Medulla oblongata (tissue), 1 donor: Measurements from ENCODE around the gene PNO1.
A peak's percentile ranks its signal among the peaks of the same experiment; 100 is the strongest.

Source experiments
- DNase-seq: peaks from one replicate; pipeline ENCODE4 v3.0.0-alpha.2; 2015; ENCODE audit errors: extremely low spot score

The PNO1 gene

DNA sequence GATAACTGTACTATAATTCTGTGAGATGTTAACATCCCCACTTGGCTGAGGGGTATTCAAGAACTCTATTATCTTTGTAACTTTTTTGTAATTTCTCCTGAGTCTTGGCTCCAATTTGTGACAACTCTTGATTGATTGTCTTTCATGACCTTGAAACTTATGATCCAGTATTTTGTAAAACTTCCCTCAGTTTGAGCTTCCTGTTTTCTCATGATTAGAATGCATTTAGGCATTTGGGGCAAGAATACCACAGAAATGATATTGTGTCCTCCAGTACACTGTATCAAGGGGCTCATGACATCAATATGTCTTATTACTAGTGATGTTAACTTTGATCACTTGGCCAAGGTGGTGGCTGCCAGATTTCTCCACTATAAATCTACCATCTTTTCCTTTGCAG lies 37.4 kb downstream of the PNO1 start:
- no peak for DNase-seq

DNA sequence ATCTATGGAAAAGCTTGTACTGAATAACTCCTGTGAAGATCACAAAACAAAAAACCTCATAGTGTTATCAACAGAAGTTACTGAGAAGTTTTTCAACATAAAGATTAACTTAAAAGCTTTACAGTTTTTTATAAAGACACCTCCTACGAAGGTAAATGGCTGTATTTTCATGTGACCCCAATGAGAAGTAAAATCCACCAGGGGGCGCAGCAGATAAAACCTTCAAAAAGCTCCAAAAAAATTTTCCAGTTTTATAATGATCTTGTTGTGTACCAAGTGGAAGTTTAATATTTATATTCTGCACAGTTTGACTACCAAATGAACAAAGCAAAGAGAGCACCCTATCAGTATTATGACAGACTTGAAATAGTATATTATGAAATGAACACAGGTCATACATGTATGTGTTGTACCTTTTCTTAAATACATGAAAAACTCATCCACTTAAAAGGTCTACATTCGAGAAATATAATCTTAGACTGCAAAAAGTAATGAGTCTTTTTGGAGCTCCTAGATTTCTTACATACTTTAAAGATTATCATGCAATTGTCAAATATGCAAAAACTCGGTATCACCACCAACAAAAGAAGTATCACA lies 38.5 kb downstream of the PNO1 start:
- peak; percentile 56 for DNase-seq

DNA sequence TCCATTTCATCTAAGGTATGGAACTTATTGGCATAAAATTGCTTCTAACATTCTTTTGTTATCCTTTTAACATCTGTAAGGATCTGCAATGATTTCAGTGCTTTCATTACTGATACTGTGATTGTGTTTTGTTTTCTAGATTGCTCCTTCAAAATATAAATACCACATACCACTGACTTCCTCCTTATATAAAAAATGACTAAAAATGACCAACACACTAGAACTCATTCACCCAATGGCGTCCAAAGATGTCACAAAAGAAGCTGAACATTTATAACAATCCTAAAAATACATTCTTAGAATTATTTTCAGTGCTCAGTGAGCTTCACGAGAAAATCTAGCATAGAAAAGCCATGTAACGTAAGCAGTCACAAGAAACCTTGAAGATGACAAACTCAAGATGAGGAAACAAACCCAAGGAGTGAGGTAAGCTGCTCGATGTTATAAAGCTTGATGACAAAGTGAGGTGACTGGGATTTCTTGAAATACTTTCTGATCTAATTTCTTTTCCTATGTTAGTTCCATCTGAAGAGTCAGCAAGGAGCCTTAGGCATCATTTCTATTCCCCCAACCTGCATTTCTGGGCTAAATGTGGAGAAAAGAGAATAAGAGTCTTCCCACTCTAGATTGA lies 42.6 kb downstream of the PNO1 start:
- no peak for DNase-seq

- DNase-seq: no peak
Observed at GRCh38 chr2:68203587-68203986, 45.9 kb downstream of the PNO1 start.

GRCh38 chr2:68206793-68207192 lies 49.1 kb downstream of the PNO1 start:
- DNase-seq: no peak

- DNase-seq: no peak
Observed at GRCh38 chr2:68214381-68214780, 56.7 kb downstream of the PNO1 start.

- DNase-seq: no peak
Observed at GRCh38 chr2:68216454-68217310, 59.0 kb downstream of the PNO1 start.

- DNase-seq: no peak
Observed at GRCh38 chr2:68217729-68218128, 60.0 kb downstream of the PNO1 start.

DNA sequence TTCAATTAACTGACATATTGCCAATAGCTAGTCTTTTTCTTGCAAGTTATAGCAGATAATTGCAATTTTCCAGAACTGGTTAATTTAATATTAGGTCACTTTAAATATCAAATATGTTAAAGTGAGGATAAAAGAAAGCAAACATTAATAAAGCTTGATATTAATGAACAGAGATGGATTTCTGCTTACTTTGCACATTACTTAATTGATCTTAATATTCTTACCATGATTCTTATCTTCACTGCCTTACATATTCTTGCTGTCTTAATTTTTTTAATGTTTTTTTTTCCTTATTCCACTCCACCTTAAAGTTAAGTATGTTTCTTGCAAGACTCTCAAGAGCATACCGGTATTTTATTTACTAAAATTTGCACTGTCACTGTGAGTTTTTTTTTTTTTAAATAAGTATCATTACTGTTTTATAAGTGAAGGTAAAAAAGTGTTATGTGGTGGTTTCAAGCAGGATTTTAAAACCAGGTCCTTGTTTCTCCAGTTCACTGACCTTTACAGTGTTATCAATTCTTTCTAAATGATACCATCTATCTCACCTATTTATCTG lies 60.7 kb downstream of the PNO1 start:
- no peak for DNase-seq

GRCh38 chr2:68222287-68222686 lies 64.6 kb downstream of the PNO1 start:
- DNase-seq: no peak

- DNase-seq: no peak
Observed at GRCh38 chr2:68223419-68223818, 65.7 kb downstream of the PNO1 start.

DNA sequence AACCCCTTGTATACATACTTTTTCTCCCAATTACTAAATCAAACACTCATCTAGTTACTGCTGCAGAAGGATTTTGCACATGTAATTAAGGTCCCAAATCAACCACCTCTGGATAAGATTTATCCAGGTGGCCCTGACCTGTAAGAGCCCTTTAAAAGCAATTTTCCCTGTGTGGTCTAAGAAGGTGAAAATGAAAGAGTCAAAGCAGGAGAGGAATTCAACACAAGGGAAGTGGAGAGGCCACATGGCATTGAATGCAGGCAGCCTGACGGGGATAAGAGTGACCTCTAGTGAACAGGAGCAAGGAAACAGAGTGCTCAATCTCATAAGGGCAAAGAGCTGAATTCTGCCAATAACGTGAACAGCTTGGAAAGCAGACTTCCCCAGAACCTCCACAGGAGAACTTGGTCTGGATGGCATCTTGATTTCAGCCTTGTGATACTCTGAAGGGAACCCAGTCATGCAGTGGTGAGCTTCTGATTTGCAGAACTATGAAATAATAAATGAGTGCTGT lies 67.5 kb downstream of the PNO1 start:
- peak; percentile 39 for DNase-seq
